Colonic mucosa (tissue), 4 donors: ENCODE data around the gene TFDP2. TPM values are rescaled to one million over a fixed set of nuclear protein-coding genes. Genes with fewer than 3 reads are reported as not detected.
A peak's percentile ranks its signal among the peaks of the same experiment; 100 is the strongest.
"Not testable (repeated sequence)": the region's sequence is repeated elsewhere in the genome, so short reads cannot be mapped to it uniquely, and the experiment has no call there.

Experiments used
- DNase-seq: peaks from one replicate; pipeline ENCODE4 v3.0.0-alpha.2; 2020
- H3K27ac ChIP-seq: fragments of 200-600 bp; one replicate; pipeline ENCODE4 v1.8.0; 2021
- H3K27me3 ChIP-seq: fragments of 200-600 bp; one replicate; pipeline ENCODE4 v1.8.0; 2021
- H3K36me3 ChIP-seq: fragments of 200-600 bp; one replicate; pipeline ENCODE4 v1.8.0; 2021
- H3K4me1 ChIP-seq: fragments of 200-600 bp; one replicate; pipeline ENCODE4 v1.8.0; 2021; ENCODE audit warnings: mild to moderate bottlenecking
- H3K4me3 ChIP-seq: fragments of 200-600 bp; one replicate; pipeline ENCODE4 v1.8.0; 2021
- H3K9ac ChIP-seq, 2 donors: one replicate each; pipeline ENCODE4 v1.7.0; 2013; ENCODE audit warnings: control low read depth in 2 of 2, low read depth in 2 of 2, low read length in 2 of 2
- H3K9me3 ChIP-seq: fragments of 200-600 bp; one replicate; pipeline ENCODE4 v1.8.0; 2021
- CTCF ChIP-seq: fragments of 200-600 bp; IDR thresholded peaks from one replicate; pipeline ENCODE4 v1.8.0; 2022; ENCODE audit warnings: antibody characterized with exemption, mild to moderate bottlenecking
- intact Hi-C: fragments of 100-400 bp; cut with DNase I; formaldehyde crosslinking; loops from one replicate; pipeline ENCODE4 v1.14.1; 2022
- total RNA-seq, 2 donors: library from RNA; stranded (reverse); fragmentation: NEBNext Ultra II Directional in 1 of 2; extraction: Animal tissue kit (Norgen Biotek cat#: 25700) in 1 of 2; gene quantifications; one replicate each; pipeline ENCODE4 v1.2.1, GENCODE V29; 2021
- donor health status: healthy.
- donor health status: DM: no; HTN: no; CAD: no.
- donor health status: DM: no; HTN: no; CAD: no.

Gene TFDP2
- total RNA-seq, 2 donors from 2014 or later = 33.6 to 42.7 TPM

DNA sequence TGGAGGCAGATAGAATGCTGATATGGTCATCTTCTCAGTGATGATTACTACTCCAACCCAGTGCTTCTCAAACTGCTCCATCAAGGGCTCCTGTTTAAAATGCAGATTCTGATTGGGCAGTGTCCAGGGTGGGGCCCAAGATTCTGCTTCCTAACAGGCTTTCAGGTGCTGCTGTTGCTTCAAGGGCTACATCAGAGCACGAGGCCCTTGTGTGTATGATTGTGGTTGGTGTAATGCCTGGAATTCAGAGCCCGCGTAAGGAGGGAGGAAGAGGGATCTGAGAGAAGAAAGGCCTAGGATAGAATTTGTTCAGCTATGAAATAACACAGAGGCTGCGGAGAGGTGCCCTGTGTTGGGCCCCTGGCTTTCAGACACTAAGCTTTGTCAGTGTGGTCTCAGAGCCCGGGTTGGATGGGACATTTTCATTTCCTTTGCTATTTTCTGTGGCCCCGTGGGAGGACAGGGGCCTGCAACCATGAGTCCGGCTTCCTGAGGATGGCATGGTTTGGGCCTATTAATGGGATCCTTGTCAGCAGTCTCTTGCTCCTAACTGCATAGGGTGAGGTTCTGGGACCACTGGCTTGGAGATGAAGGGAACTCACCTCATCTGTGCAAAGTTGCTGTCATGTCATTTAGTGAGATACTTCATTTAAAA, 219.9 kb downstream of the TFDP2 start:
- DNase-seq = peak; percentile 1
- Histone ChIP-seq H3K27me3 (no peaks in the 10 kb centered on the region), H3K9ac (no peak overlapping the region), H3K4me1 (no peaks in the 10 kb centered on the region), H3K9me3 (no peaks in the 10 kb centered on the region), H3K27ac (no peak overlapping the region), H3K36me3 (no peaks in the 10 kb centered on the region), H3K4me3 (no peak overlapping the region)
- TF ChIP-seq CTCF = no peak
- intact Hi-C loops = no loop called here

DNA sequence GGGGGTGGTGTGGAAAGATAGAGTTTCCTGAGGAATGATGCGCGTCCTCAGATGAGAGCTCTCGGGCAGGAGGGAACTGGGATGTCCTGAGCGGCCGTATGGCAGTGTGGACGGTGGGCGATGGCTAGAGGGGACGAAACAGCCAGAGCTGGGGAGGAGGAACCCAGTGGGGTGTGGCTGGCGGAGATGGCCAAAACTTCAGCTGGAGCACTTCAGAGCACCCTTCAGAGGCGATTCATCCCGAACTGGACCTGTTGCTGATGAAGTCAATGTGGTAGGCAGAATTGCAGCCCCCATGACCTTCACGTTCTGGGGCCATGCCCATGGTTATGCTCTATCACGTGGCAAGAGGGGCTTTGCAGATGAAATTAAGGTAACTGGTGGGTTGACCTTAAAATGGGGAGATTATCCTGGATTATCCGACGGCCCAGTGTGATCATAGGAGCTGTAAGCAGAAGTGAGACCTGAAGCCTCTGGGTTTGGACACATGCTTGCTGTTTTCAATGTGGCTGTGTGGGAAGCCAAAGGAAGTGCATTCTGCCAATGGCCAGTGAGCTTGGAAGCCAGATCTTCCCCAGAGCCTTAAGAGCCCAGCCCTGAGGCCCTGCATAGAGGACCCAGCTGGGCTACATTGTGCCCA, 220.6 kb downstream of the TFDP2 start:
- no peaks in the 10 kb centered on the region for H3K4me1 ChIP-seq
- H3K4me3 ChIP-seq = no peak overlapping the region
- intact Hi-C loops = no loop called here
- H3K36me3 ChIP-seq = no peaks in the 10 kb centered on the region
- TF ChIP-seq CTCF = no peak
- no peaks in the 10 kb centered on the region for H3K9me3 ChIP-seq
- no peak overlapping the region for H3K9ac ChIP-seq
- no peaks in the 10 kb centered on the region for H3K27me3 ChIP-seq
- H3K27ac ChIP-seq = no peak overlapping the region
- peak; percentile 16 for DNase-seq

DNA sequence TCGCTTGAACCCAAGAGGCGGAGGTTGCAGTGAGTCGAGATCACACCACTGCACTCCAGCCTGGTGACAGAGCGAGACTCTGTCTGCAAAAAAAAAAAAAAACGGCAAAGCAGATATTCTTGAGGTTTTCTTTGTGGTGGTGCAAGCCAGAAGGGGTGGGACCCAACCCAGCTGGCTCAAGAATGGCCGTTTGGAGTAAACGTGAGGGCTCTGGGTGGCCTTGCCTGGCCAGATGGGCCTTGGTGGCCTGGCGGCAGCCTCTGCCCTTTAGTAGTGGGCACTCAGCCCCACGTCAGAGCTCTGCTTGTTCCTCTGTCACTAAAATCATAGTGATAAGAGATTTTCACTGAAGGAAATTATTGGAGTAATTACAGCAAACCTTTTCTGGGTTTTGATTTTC, 222.4 kb downstream of the TFDP2 start:
- no peak overlapping the region for H3K4me3 ChIP-seq
- TF ChIP-seq CTCF = no peak
- intact Hi-C loops = no loop called here
- H3K36me3 ChIP-seq = no peaks in the 10 kb centered on the region
- H3K9me3 ChIP-seq = no peaks in the 10 kb centered on the region
- no peak overlapping the region for H3K9ac ChIP-seq
- DNase-seq = no peak
- no peak overlapping the region for H3K27ac ChIP-seq
- no peaks in the 10 kb centered on the region for H3K27me3 ChIP-seq
- H3K4me1 ChIP-seq = no peaks in the 10 kb centered on the region

GRCh38 chr3:141925677-141926076, 223.7 kb downstream of the TFDP2 start:
- H3K27me3 ChIP-seq, H3K4me1 ChIP-seq, H3K9me3 ChIP-seq, H3K4me3 ChIP-seq, intact Hi-C loops, H3K36me3 ChIP-seq, H3K27ac ChIP-seq, H3K9ac ChIP-seq: not testable (repeated sequence)
- peak; percentile 4 for DNase-seq

DNA sequence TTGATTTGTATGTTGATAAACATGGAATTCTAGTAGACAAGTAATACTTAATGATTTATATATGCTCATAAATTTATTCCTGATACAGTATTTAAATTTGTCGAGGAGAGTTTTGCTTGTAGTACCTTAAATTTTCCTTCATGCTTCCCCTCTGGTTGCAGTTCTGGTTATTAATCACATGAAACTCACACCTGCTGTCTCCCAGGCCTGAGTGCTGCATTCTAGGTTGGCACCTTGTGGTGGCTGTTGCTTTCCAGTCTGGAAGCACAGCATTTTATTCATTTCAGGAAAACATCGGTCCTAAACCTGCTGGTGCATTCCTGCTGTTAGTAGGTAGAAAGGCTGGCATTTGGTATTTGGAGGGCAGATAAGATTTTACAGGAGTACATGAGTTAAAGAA, 228.0 kb downstream of the TFDP2 start:
- Histone ChIP-seq H3K9me3 (no peaks in the 10 kb centered on the region), H3K27me3 (no peaks in the 10 kb centered on the region), H3K36me3 (peaks cover 3% of the 10 kb centered on the region), H3K4me1 (no peaks in the 10 kb centered on the region), H3K27ac (no peak overlapping the region), H3K9ac (no peak overlapping the region), H3K4me3 (no peak overlapping the region)
- intact Hi-C loops = no loop called here
- DNase-seq = peak; percentile 9
- TF ChIP-seq CTCF = no peak

DNA sequence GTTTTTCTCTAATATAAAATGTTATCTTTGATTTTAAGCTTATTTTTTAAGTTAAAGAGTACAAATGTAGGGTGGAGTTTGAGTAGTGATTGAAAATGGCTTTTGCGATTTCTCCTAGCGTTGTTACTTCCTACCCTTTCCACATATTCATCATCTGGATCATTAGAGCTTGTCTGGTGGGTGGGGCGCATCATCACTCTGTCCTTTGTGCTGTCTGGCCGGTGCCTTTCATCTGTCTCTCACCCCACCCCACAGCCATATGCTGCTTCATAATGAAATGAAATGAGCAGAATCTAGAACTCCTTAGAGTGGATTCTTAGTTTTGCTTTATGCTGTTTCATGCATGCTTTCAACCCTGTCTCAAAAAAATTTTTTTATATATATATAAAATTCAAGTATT, 228.6 kb downstream of the TFDP2 start:
- peaks cover 3% of the 10 kb centered on the region for H3K36me3 ChIP-seq
- intact Hi-C loops = no loop called here

More for the DNA sequence above, 228.6 kb downstream of the TFDP2 start:
- H3K9ac ChIP-seq = no peak overlapping the region
- H3K9me3 ChIP-seq = no peaks in the 10 kb centered on the region
- H3K27ac ChIP-seq = no peak overlapping the region
- TF ChIP-seq CTCF = no peak
- DNase-seq = peak; percentile 7
- no peak overlapping the region for H3K4me3 ChIP-seq
- H3K4me1 ChIP-seq = no peaks in the 10 kb centered on the region
- no peaks in the 10 kb centered on the region for H3K27me3 ChIP-seq
